ENCODE results near the gene SLC38A3. TPM values are rescaled to one million over a fixed set of nuclear protein-coding genes. Genes with fewer than 3 reads are reported as not detected.
"Not testable (repeated sequence)": the region's sequence is repeated elsewhere in the genome, so short reads cannot be mapped to it uniquely, and the experiment has no call there.

Gene SLC38A3
- total RNA-seq, 4 donors from 2014 or later = 1.3 TPM; not detected in 3

DNA sequence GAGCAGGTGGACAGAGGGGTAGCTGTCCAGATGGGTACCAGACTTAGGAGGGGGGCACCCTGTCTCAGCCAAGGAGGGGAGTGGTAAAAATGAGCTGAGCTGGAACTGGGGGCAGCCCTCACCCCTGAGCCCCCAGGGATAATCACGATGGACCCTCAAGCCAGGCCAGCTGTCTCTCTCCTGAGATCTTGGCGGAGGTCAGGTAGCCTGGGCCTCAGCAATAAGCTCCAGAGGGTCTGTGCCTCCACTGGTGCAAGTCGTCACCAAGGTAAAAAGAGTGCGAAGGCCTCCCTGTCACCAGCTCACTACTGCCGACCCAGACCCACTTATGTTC, 5.1 kb downstream of the SLC38A3 start:
- H3K4me1 ChIP-seq = peaks cover under 1 to 14% (median 6%) of the 10 kb centered on the region in 4 donors
- peak overlapping the region in 1 of 4 donors; percentile 29 for H3K27ac ChIP-seq
- no peaks in the 10 kb centered on the region for H3K9me3 ChIP-seq

DNA sequence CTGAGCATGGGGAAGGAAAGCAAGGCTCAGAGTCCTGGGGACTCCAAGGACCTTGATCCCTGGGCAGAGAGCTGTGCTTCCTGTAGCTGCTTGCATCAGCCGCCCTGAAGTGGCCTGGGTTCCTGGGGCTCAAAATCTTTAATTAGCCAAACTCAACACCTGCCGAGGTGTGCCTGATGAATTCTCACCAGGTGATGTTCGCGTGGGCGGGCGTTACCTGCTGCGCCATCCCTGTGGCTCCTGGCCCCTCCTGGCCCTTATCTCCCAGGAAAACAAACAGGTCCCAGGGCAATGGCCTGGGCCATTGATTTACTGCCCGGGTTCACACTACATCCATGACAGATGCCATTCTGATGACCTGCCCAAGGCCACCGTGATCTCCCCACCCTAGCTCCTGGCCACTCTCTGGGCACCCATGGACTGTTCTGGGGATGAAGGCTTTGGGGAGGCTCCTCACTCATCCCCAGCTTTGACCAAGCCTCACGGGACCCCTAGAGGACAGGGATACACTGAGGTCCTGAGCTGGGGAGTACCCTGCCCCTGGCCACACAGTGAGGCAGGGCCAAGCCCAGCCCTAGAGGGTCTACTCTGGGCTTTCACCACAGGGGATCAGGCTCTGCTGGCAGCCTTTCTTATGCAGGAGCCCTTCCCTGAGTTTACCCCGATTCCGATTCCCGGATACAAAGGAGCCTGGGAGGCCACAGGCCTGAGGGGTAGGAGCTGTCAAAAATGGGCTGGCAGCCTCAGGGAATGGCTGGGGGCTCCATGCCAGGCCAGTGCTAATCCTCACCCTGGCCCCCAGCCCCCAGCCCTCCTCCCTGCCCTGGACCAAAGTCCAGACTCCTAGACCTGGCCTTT, 5.7 kb downstream of the SLC38A3 start:
- H3K27ac ChIP-seq = peak overlapping the region in 2 of 4 donors; percentile 37 to 60
- no peaks in the 10 kb centered on the region for H3K36me3 ChIP-seq
- H3K27me3 ChIP-seq = peaks cover 0 to 4% of the 10 kb centered on the region in 2 donors
- DNase-seq = peak in 2 of 3 donors; percentile 73 to 76
- TF ChIP-seq, protein P1, sequence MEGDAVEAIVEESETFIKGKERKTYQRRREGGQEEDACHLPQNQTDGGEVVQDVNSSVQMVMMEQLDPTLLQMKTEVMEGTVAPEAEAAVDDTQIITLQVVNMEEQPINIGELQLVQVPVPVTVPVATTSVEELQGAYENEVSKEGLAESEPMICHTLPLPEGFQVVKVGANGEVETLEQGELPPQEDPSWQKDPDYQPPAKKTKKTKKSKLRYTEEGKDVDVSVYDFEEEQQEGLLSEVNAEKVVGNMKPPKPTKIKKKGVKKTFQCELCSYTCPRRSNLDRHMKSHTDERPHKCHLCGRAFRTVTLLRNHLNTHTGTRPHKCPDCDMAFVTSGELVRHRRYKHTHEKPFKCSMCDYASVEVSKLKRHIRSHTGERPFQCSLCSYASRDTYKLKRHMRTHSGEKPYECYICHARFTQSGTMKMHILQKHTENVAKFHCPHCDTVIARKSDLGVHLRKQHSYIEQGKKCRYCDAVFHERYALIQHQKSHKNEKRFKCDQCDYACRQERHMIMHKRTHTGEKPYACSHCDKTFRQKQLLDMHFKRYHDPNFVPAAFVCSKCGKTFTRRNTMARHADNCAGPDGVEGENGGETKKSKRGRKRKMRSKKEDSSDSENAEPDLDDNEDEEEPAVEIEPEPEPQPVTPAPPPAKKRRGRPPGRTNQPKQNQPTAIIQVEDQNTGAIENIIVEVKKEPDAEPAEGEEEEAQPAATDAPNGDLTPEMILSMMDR (IDR thresholded peaks at IDR 0.05) = no peak
- TF ChIP-seq POLR2A (IDR thresholded peaks at IDR 0.05) = no peak
- no peak overlapping the region for H3K4me3 ChIP-seq
- H3K4me1 ChIP-seq = peaks cover 0 to 8% (median 1%) of the 10 kb centered on the region in 4 donors
- H3K9me3 ChIP-seq = no peaks in the 10 kb centered on the region

More for the DNA sequence above, 5.1 kb downstream of the SLC38A3 start:
- no peak for DNase-seq
- Histone ChIP-seq H3K4me3 (no peak overlapping the region), H3K27me3 (peaks cover 0 to 10% of the 10 kb centered on the region in 2 donors), H3K36me3 (no peaks in the 10 kb centered on the region)
- TF ChIP-seq, protein P1 (IDR thresholded peaks at IDR 0.05) = no peak
- TF ChIP-seq POLR2A (IDR thresholded peaks at IDR 0.05) = no peak

- H3K27me3 ChIP-seq, DNase-seq, H3K36me3 ChIP-seq, H3K4me1 ChIP-seq, H3K9me3 ChIP-seq, H3K4me3 ChIP-seq: not testable (repeated sequence)
- H3K27ac ChIP-seq = peak overlapping the region in 1 of 4 donors; percentile 60
These were observed 6.3 kb downstream of the SLC38A3 start for GRCh38 chr3:50211368-50211717.

DNA sequence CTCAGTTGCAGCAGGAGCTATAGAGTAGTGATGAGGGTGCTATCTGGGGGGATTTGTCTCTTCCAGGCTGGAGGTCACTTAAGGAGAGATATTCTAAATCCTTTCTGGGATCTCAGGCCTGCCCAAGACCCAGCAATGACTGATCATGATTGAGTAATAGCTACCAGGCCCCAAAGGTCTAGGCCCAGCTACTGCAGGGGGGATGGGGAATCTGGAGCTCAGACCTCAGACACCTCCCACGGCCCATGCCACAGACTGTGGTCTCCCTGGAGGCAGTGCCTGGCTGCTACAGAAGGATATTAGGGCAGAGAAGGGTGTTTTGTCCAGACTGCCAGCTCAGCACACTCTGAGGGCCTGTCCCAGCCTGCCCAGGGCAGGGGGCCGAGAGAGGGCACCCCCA, 6.9 kb downstream of the SLC38A3 start:
- H3K4me3 ChIP-seq = no peak overlapping the region
- no peak overlapping the region for H3K27ac ChIP-seq
- peaks cover 0 to 5% (median 0%) of the 10 kb centered on the region in 4 donors for H3K4me1 ChIP-seq
- TF ChIP-seq POLR2A (IDR thresholded peaks at IDR 0.05) = no peak
- TF ChIP-seq, protein P1 (IDR thresholded peaks at IDR 0.05) = no peak
- no peaks in the 10 kb centered on the region for H3K36me3 ChIP-seq
- H3K9me3 ChIP-seq = no peaks in the 10 kb centered on the region
- H3K27me3 ChIP-seq = no peaks in the 10 kb centered on the region
- no peak for DNase-seq

- Histone ChIP-seq H3K9me3 (no peaks in the 10 kb centered on the region), H3K27me3 (no peaks in the 10 kb centered on the region), H3K27ac (no peak overlapping the region), H3K4me1 (peaks cover 0 to 5% (median 0%) of the 10 kb centered on the region in 4 donors), H3K36me3 (no peaks in the 10 kb centered on the region), H3K4me3 (no peak overlapping the region)
- DNase-seq = no peak
- TF ChIP-seq, protein P1 (IDR thresholded peaks at IDR 0.05) = no peak
- TF ChIP-seq POLR2A (IDR thresholded peaks at IDR 0.05) = no peak
These were observed 7.4 kb downstream of the SLC38A3 start for GRCh38 chr3:50212502-50212901.

DNA sequence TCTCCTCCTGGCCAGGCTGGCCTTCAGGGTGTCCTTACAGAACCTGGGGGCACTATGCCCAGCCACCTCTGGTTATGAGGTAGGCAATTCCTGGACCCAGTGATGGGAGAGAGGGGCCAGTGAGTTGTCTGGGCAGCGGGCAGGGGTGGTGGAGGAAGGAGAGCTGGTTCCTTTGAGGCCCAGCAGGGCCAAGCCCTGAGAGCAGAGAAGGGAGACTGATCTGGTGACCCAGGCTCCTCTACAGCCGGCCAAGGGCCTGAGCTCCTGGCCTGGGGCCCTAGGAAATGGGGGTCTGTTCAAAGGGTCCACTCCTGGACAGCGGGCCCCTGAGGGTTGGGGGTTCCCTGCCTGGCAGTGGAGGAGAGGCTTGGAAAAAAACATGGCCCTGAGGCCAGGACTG, 7.9 kb downstream of the SLC38A3 start:
- Histone ChIP-seq H3K4me1 (peaks cover 0 to 5% (median 0%) of the 10 kb centered on the region in 4 donors), H3K36me3 (no peaks in the 10 kb centered on the region), H3K27me3 (no peaks in the 10 kb centered on the region), H3K9me3 (no peaks in the 10 kb centered on the region), H3K27ac (no peak overlapping the region), H3K4me3 (no peak overlapping the region)
- DNase-seq = no peak
- TF ChIP-seq POLR2A (IDR thresholded peaks at IDR 0.05) = no peak
- TF ChIP-seq, protein P1 (IDR thresholded peaks at IDR 0.05) = no peak

All from Peyer's patch (tissue), 4 donors.